ENCODE data around the gene APOO. TPM values are rescaled to one million over a fixed set of nuclear protein-coding genes. Genes with fewer than 3 reads are reported as not detected.
"Not testable (repeated sequence)": the region's sequence is repeated elsewhere in the genome, so short reads cannot be mapped to it uniquely, and the experiment has no call there.

The APOO gene
- total RNA-seq, 1 donor from 2014 or later, result 78.2 TPM

- Mint-ChIP-seq H3K4me3 (no peak overlapping the region), H3K27me3 (no peaks in the 10 kb centered on the region), H3K36me3 (peaks cover 30% of the 10 kb centered on the region), H3K9me3 (no peaks in the 10 kb centered on the region), H3K4me1 (ENCODE audit: unreplicated experiment) (no peaks in the 10 kb centered on the region), H3K27ac (no peak overlapping the region)
- TF ChIP-seq CTCF (conservative IDR thresholded peaks at IDR 0.05), result no peak
- no peak for DNase-seq (ENCODE audit: extremely low spot score, unreplicated experiment)
These were observed 37.7 kb downstream of the APOO start for GRCh38 chrX:23870041-23870440.

- Mint-ChIP-seq H3K27me3 (no peaks in the 10 kb centered on the region), H3K27ac (no peak overlapping the region), H3K9me3 (no peaks in the 10 kb centered on the region), H3K4me1 (ENCODE audit: unreplicated experiment) (peaks cover 5% of the 10 kb centered on the region), H3K4me3 (no peak overlapping the region), H3K36me3 (peaks cover 32% of the 10 kb centered on the region)
- DNase-seq (ENCODE audit: extremely low spot score, unreplicated experiment), result no peak
- TF ChIP-seq CTCF (conservative IDR thresholded peaks at IDR 0.05), result no peak
These were observed 42.9 kb downstream of the APOO start for GRCh38 chrX:23864742-23865326.

- H3K9me3 Mint-ChIP-seq; H3K27me3 Mint-ChIP-seq; DNase-seq (ENCODE audit: extremely low spot score, unreplicated experiment); H3K27ac Mint-ChIP-seq; H3K4me3 Mint-ChIP-seq; H3K4me1 Mint-ChIP-seq (ENCODE audit: unreplicated experiment): not testable (repeated sequence)
- H3K36me3 Mint-ChIP-seq, result peaks cover 30% of the 10 kb centered on the region
These were observed 45.8 kb downstream of the APOO start for GRCh38 chrX:23861952-23862351.

GRCh38 chrX:23861215-23861896 is 46.4 kb downstream of the APOO start:
- no peak for TF ChIP-seq CTCF (conservative IDR thresholded peaks at IDR 0.05)
- DNase-seq (ENCODE audit: extremely low spot score, unreplicated experiment), result peak; percentile 11
- H3K27ac Mint-ChIP-seq, result no peak overlapping the region
- no peaks in the 10 kb centered on the region for H3K27me3 Mint-ChIP-seq
- H3K36me3 Mint-ChIP-seq, result peaks cover 33% of the 10 kb centered on the region
- no peaks in the 10 kb centered on the region for H3K9me3 Mint-ChIP-seq
- no peak overlapping the region for H3K4me3 Mint-ChIP-seq
- peaks cover 5% of the 10 kb centered on the region for H3K4me1 Mint-ChIP-seq (ENCODE audit: unreplicated experiment)

- H3K4me3 Mint-ChIP-seq; H3K27me3 Mint-ChIP-seq; H3K9me3 Mint-ChIP-seq; DNase-seq (ENCODE audit: extremely low spot score, unreplicated experiment); H3K27ac Mint-ChIP-seq; H3K4me1 Mint-ChIP-seq (ENCODE audit: unreplicated experiment): not testable (repeated sequence)
- peaks cover 26% of the 10 kb centered on the region for H3K36me3 Mint-ChIP-seq
These were observed 48.5 kb downstream of the APOO start for GRCh38 chrX:23859238-23859637.

- Mint-ChIP-seq H3K9me3 (no peaks in the 10 kb centered on the region), H3K27ac (no peak overlapping the region), H3K36me3 (peaks cover 19% of the 10 kb centered on the region), H3K27me3 (no peaks in the 10 kb centered on the region), H3K4me3 (no peak overlapping the region), H3K4me1 (ENCODE audit: unreplicated experiment) (no peaks in the 10 kb centered on the region)
- DNase-seq (ENCODE audit: extremely low spot score, unreplicated experiment), result no peak
- TF ChIP-seq CTCF (conservative IDR thresholded peaks at IDR 0.05), result no peak
These were observed 49.8 kb downstream of the APOO start for GRCh38 chrX:23857935-23858334.

All from type B pancreatic cell (in vitro differentiated cells).